ENCODE measurements around the gene ZSWIM6.
A peak's percentile ranks its signal among the peaks of the same experiment; 100 is the strongest.

The ZSWIM6 gene

GRCh38 chr5:61567337-61567736, 235.3 kb downstream of the ZSWIM6 start:
- DNase-seq = no peak

GRCh38 chr5:61569353-61569752, 237.3 kb downstream of the ZSWIM6 start:
- no peak for DNase-seq

- no peak for DNase-seq
Measured at GRCh38 chr5:61570767-61571166, 238.7 kb downstream of the ZSWIM6 start.

GRCh38 chr5:61572959-61573358, 240.9 kb downstream of the ZSWIM6 start:
- DNase-seq = no peak

GRCh38 chr5:61575103-61575502, 243.0 kb downstream of the ZSWIM6 start:
- DNase-seq = no peak

GRCh38 chr5:61575581-61575980, 243.5 kb downstream of the ZSWIM6 start:
- DNase-seq = no peak

GRCh38 chr5:61576556-61576955, 244.5 kb downstream of the ZSWIM6 start:
- DNase-seq = no peak

- no peak for DNase-seq
Measured at GRCh38 chr5:61578858-61579503, 246.9 kb downstream of the ZSWIM6 start.

- no peak for DNase-seq
Measured at GRCh38 chr5:61582205-61582820, 250.3 kb downstream of the ZSWIM6 start.

- no peak for DNase-seq
Measured at GRCh38 chr5:61582887-61583286, 250.8 kb downstream of the ZSWIM6 start.

- DNase-seq = peak; percentile 27
Measured at GRCh38 chr5:61586096-61587084, 254.3 kb downstream of the ZSWIM6 start.

GRCh38 chr5:61587125-61587524, 255.1 kb downstream of the ZSWIM6 start:
- DNase-seq = no peak

- DNase-seq = no peak
Measured at GRCh38 chr5:61588216-61588615, 256.2 kb downstream of the ZSWIM6 start.

- DNase-seq = no peak
Measured at GRCh38 chr5:61589946-61590345, 257.9 kb downstream of the ZSWIM6 start.

- no peak for DNase-seq
Measured at GRCh38 chr5:61590473-61590872, 258.4 kb downstream of the ZSWIM6 start.

- no peak for DNase-seq
Measured at GRCh38 chr5:61591859-61592258, 259.8 kb downstream of the ZSWIM6 start.

GRCh38 chr5:61595426-61595825, 263.4 kb downstream of the ZSWIM6 start:
- no peak for DNase-seq
